ENCODE results near the gene URI1.
"Not testable (repeated sequence)": the region's sequence is repeated elsewhere in the genome, so short reads cannot be mapped to it uniquely, and the experiment has no call there.

Gene URI1

DNA sequence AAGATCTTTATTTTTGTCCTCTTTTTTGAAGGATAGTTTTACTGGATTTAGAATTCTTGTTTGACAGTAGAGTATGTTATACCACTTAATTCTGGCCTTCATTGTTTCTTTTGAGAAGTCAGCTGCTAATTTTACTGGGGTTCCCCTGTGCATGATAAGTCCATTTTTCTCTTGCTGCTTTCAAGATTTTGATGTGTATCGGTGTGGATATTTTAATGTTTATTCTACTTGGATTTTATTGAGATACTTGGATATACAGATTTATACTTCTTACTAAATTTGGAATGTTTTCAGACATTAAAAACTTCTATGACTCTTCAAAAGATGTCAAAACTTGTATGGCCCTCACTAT, 86.9 kb downstream of the URI1 start:
- no peaks in the 10 kb centered on the region for H3K4me1 ChIP-seq (ENCODE audit: insufficient read depth, low read length)
- H3K9me3 ChIP-seq (ENCODE audit: low read length): no peaks in the 10 kb centered on the region
- H3K9ac ChIP-seq (ENCODE audit: low read length): no peak overlapping the region
- H3K36me3 ChIP-seq (ENCODE audit: insufficient read depth, low read length): peaks cover 8% of the 10 kb centered on the region
- H3K27ac ChIP-seq (ENCODE audit: low read depth, low read length): no peak overlapping the region
- H3K4me3 ChIP-seq (ENCODE audit: low read depth in 1 of 2, low read length in 2 of 2): no peak overlapping the region
- H3K27me3 ChIP-seq (ENCODE audit: control insufficient read depth in 1 of 2, insufficient read depth in 2 of 2, low read length in 2 of 2): no peaks in the 10 kb centered on the region

- Histone ChIP-seq H3K4me1 (ENCODE audit: insufficient read depth, low read length) (no peaks in the 10 kb centered on the region), H3K9me3 (ENCODE audit: low read length) (no peaks in the 10 kb centered on the region), H3K36me3 (ENCODE audit: insufficient read depth, low read length) (peaks cover 8% of the 10 kb centered on the region), H3K27me3 (ENCODE audit: control insufficient read depth in 1 of 2, insufficient read depth in 2 of 2, low read length in 2 of 2) (no peaks in the 10 kb centered on the region), H3K4me3 (ENCODE audit: low read depth in 1 of 2, low read length in 2 of 2) (no peak overlapping the region), H3K9ac (ENCODE audit: low read length) (no peak overlapping the region), H3K27ac (ENCODE audit: low read depth, low read length) (no peak overlapping the region)
Observed at GRCh38 chr19:30029721-30030510, 87.9 kb downstream of the URI1 start.

GRCh38 chr19:30034321-30034720, 92.3 kb downstream of the URI1 start:
- Histone ChIP-seq H3K27me3 (ENCODE audit: control insufficient read depth in 1 of 2, insufficient read depth in 2 of 2, low read length in 2 of 2) (no peaks in the 10 kb centered on the region), H3K4me3 (ENCODE audit: low read depth in 1 of 2, low read length in 2 of 2) (no peak overlapping the region), H3K36me3 (ENCODE audit: insufficient read depth, low read length) (peaks cover 8% of the 10 kb centered on the region), H3K9ac (ENCODE audit: low read length) (no peak overlapping the region), H3K27ac (ENCODE audit: low read depth, low read length) (no peak overlapping the region), H3K9me3 (ENCODE audit: low read length) (no peaks in the 10 kb centered on the region), H3K4me1 (ENCODE audit: insufficient read depth, low read length) (no peaks in the 10 kb centered on the region)

DNA sequence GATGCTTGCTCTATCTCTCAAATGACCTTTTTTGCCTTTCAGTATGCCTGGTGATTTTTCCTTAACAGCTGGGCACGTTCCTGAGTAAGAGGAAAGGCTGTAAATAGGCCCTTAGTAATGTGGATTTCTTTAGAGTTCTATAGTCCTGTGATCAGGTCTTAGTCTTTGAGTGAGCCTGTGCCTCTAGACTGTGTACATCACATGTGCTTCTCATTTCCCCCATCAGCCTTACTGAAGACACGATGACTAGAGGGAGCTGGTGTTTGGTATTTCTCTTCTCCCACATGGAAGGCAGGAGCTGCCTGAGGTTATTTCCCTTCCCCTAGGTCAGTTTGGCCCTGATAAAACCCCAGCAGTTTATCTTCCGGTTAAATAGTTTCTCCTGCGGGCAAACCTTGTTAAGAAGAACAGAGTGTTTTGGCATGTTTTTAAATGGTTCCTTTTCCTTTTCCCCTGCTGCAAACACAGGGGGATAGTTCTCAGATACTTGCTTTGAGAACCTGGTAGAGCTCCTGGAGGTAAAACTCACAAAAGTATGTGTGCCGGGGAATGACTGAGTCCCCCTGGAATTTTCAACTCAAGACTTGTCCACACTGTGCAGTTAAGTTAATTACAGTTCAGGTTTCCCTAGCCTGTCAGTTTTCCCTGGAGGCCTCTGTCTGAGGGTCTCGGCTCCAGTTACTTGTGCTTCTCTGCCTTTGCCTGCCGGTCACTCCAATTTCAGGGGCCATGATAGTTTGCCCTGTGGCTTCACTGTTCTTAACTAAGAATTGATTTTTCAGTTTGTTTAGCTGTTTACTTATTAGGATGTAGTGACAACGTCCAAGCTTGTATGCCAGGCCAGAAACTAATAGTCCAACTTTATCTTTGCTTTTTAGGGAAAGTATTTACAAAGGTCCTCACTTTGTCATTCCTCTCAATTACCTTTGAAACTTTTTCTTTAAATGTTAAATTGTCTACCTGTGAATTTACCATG, 94.4 kb downstream of the URI1 start:
- no peaks in the 10 kb centered on the region for H3K9me3 ChIP-seq (ENCODE audit: low read length)
- H3K4me3 ChIP-seq (ENCODE audit: low read depth in 1 of 2, low read length in 2 of 2): no peak overlapping the region
- no peaks in the 10 kb centered on the region for H3K4me1 ChIP-seq (ENCODE audit: insufficient read depth, low read length)
- peaks cover 8% of the 10 kb centered on the region for H3K36me3 ChIP-seq (ENCODE audit: insufficient read depth, low read length)
- no peak overlapping the region for H3K27ac ChIP-seq (ENCODE audit: low read depth, low read length)
- no peak overlapping the region for H3K9ac ChIP-seq (ENCODE audit: low read length)
- H3K27me3 ChIP-seq (ENCODE audit: control insufficient read depth in 1 of 2, insufficient read depth in 2 of 2, low read length in 2 of 2): no peaks in the 10 kb centered on the region

- Histone ChIP-seq H3K4me1 (ENCODE audit: insufficient read depth, low read length) (no peaks in the 10 kb centered on the region), H3K36me3 (ENCODE audit: insufficient read depth, low read length) (no peaks in the 10 kb centered on the region), H3K9me3 (ENCODE audit: low read length) (no peaks in the 10 kb centered on the region), H3K27ac (ENCODE audit: low read depth, low read length) (no peak overlapping the region), H3K4me3 (ENCODE audit: low read depth in 1 of 2, low read length in 2 of 2) (no peak overlapping the region), H3K9ac (ENCODE audit: low read length) (no peak overlapping the region), H3K27me3 (ENCODE audit: control insufficient read depth in 1 of 2, insufficient read depth in 2 of 2, low read length in 2 of 2) (no peaks in the 10 kb centered on the region)
Observed at GRCh38 chr19:30037835-30038234, 95.8 kb downstream of the URI1 start.

DNA sequence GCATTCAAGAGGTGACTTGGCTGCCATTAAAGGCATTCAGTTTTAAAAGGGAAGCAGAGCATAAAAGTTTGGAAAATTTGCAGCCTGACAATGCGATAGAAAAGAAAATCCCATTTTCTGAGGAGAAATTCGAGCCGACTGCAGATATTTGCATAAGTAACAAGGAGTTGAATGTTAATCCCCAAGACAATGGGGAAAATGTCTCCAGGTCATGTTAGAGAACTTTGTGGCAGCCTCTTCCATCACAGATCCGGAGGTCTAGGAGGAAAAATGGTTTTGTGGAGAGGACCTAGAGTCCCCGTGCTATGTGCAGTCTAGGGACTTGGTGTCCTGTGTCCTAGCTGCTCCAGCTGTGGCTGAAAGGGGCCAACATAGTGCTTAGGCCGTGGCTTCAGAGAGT, 99.9 kb downstream of the URI1 start:
- H3K4me3 ChIP-seq (ENCODE audit: low read depth in 1 of 2, low read length in 2 of 2); H3K9me3 ChIP-seq (ENCODE audit: low read length); H3K36me3 ChIP-seq (ENCODE audit: insufficient read depth, low read length); H3K27ac ChIP-seq (ENCODE audit: low read depth, low read length); H3K4me1 ChIP-seq (ENCODE audit: insufficient read depth, low read length); H3K9ac ChIP-seq (ENCODE audit: low read length); H3K27me3 ChIP-seq (ENCODE audit: control insufficient read depth in 1 of 2, insufficient read depth in 2 of 2, low read length in 2 of 2): not testable (repeated sequence)

- H3K4me1 ChIP-seq (ENCODE audit: insufficient read depth, low read length); H3K9me3 ChIP-seq (ENCODE audit: low read length); H3K9ac ChIP-seq (ENCODE audit: low read length); H3K27me3 ChIP-seq (ENCODE audit: control insufficient read depth in 1 of 2, insufficient read depth in 2 of 2, low read length in 2 of 2); H3K27ac ChIP-seq (ENCODE audit: low read depth, low read length); H3K4me3 ChIP-seq (ENCODE audit: low read depth in 1 of 2, low read length in 2 of 2); H3K36me3 ChIP-seq (ENCODE audit: insufficient read depth, low read length): not testable (repeated sequence)
Observed at GRCh38 chr19:30043008-30043407, 101.0 kb downstream of the URI1 start.

- Histone ChIP-seq H3K4me3 (ENCODE audit: low read depth in 1 of 2, low read length in 2 of 2) (no peak overlapping the region), H3K27ac (ENCODE audit: low read depth, low read length) (no peak overlapping the region)
Observed at GRCh38 chr19:30044273-30045248, 102.5 kb downstream of the URI1 start.

DNA sequence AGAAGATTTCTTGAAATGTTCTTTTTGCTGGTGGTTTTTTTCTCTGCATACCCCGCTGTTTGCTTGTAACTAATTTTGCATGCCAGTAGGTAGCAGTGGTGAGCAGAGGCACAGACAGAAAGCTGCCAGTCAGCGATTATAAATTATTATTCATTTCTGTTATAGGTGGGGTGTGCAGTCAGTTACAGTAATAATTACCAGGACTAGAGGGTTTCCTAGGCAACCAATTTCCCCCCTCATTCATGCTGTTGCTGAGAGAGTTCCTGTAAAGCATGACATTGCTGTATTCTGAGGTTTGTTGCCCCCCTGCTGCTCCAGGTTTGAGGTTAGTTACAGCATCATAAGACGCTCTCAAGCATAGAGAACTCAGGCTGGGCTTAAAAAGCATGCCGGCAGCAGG, 104.5 kb downstream of the URI1 start:
- H3K4me1 ChIP-seq (ENCODE audit: insufficient read depth, low read length): peaks cover 4% of the 10 kb centered on the region
- no peak overlapping the region for H3K27ac ChIP-seq (ENCODE audit: low read depth, low read length)
- no peaks in the 10 kb centered on the region for H3K9me3 ChIP-seq (ENCODE audit: low read length)
- no peak overlapping the region for H3K4me3 ChIP-seq (ENCODE audit: low read depth in 1 of 2, low read length in 2 of 2)
- H3K36me3 ChIP-seq (ENCODE audit: insufficient read depth, low read length): no peaks in the 10 kb centered on the region
- H3K27me3 ChIP-seq (ENCODE audit: control insufficient read depth in 1 of 2, insufficient read depth in 2 of 2, low read length in 2 of 2): no peaks in the 10 kb centered on the region
- no peak overlapping the region for H3K9ac ChIP-seq (ENCODE audit: low read length)

More at GRCh38 chr19:30044273-30045248, 102.5 kb downstream of the URI1 start:
- Histone ChIP-seq H3K9ac (ENCODE audit: low read length) (no peak overlapping the region), H3K4me1 (ENCODE audit: insufficient read depth, low read length) (no peaks in the 10 kb centered on the region), H3K9me3 (ENCODE audit: low read length) (no peaks in the 10 kb centered on the region), H3K27me3 (ENCODE audit: control insufficient read depth in 1 of 2, insufficient read depth in 2 of 2, low read length in 2 of 2) (no peaks in the 10 kb centered on the region), H3K36me3 (ENCODE audit: insufficient read depth, low read length) (no peaks in the 10 kb centered on the region)

DNA sequence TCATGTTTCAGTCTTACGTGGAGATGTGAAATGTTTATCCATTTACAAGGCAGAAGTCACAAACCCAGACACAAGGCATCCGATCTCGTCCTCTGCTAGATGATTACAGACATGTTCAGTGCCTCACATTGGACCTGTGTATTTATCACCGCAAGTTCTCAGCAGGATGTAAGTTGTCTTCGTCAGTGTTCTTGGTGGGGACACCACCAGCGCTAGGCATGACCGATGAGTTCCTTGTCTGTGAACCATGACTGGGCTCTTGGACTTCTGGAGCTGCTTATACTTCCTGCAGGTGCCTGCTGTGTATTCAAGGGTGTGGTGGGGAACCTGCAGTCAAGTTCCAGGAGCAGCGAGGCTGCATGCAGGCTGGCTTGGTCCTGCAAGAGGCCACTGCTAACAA, 105.4 kb downstream of the URI1 start:
- peaks cover 4% of the 10 kb centered on the region for H3K4me1 ChIP-seq (ENCODE audit: insufficient read depth, low read length)
- H3K9me3 ChIP-seq (ENCODE audit: low read length): no peaks in the 10 kb centered on the region
- no peak overlapping the region for H3K9ac ChIP-seq (ENCODE audit: low read length)
- H3K27ac ChIP-seq (ENCODE audit: low read depth, low read length): no peak overlapping the region
- H3K27me3 ChIP-seq (ENCODE audit: control insufficient read depth in 1 of 2, insufficient read depth in 2 of 2, low read length in 2 of 2): no peaks in the 10 kb centered on the region
- H3K4me3 ChIP-seq (ENCODE audit: low read depth in 1 of 2, low read length in 2 of 2): no peak overlapping the region
- H3K36me3 ChIP-seq (ENCODE audit: insufficient read depth, low read length): no peaks in the 10 kb centered on the region

DNA sequence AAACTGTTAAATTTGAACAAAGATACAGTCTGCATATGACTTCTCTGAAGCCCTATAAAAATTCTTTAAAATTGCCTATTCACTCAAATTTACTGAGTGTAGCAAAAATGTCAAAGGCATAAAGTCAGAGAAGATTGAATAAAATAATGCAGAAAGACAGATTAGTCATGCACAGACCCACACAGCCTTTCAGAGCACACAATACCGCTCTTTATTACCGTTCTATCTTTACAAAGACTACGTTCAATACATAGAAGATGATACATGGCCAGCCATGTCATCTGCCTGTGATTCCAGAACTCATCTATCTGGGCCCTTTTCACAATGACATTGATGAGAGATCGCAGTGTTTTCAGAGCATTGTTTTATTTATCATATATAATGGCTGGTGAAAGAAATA, 107.2 kb downstream of the URI1 start:
- Histone ChIP-seq H3K9me3 (ENCODE audit: low read length) (no peaks in the 10 kb centered on the region), H3K27ac (ENCODE audit: low read depth, low read length) (no peak overlapping the region), H3K9ac (ENCODE audit: low read length) (no peak overlapping the region), H3K4me1 (ENCODE audit: insufficient read depth, low read length) (peaks cover 4% of the 10 kb centered on the region), H3K4me3 (ENCODE audit: low read depth in 1 of 2, low read length in 2 of 2) (no peak overlapping the region), H3K36me3 (ENCODE audit: insufficient read depth, low read length) (no peaks in the 10 kb centered on the region), H3K27me3 (ENCODE audit: control insufficient read depth in 1 of 2, insufficient read depth in 2 of 2, low read length in 2 of 2) (no peaks in the 10 kb centered on the region)

All from muscle layer of colon (tissue), 2 donors.